DND-41 (cell line): Measurements from ENCODE around the gene LIG1.

Source experiments
- ATAC-seq: fragments of 200-7000 bp; cut with Tn5 transposase; 3 replicates; pipeline ENCODE4 v1.9.1; 2021; ENCODE audit warnings: low read depth; ENCODE audit not compliant: insufficient read depth
- DNase-seq: peaks from one replicate; pipeline ENCODE4 v3.0.0-alpha.2; 2020
- H2AFZ ChIP-seq: 2 replicates; pipeline ENCODE4 v1.6.0; 2012; ENCODE audit warnings: low read depth, low read length
- H3K27ac ChIP-seq: 2 replicates; pipeline ENCODE4 v1.5.1; 2012; ENCODE audit warnings: low read length, inconsistent platforms
- H3K27me3 ChIP-seq: fragments of 200-600 bp; sonication (generic); 2 replicates; pipeline ENCODE4 v1.6.0; 2012; ENCODE audit warnings: low read length, mild to moderate bottlenecking, inconsistent platforms; ENCODE audit not compliant: insufficient read depth, poor library complexity
- H3K36me3 ChIP-seq: 2 replicates; pipeline ENCODE4 v1.5.1; 2012; ENCODE audit warnings: low read length, inconsistent platforms; ENCODE audit not compliant: insufficient read depth
- H3K4me1 ChIP-seq: 2 replicates; pipeline ENCODE4 v1.5.1; 2012; ENCODE audit warnings: mild to moderate bottlenecking, low read length; ENCODE audit not compliant: insufficient read depth
- H3K4me2 ChIP-seq: 2 replicates; pipeline ENCODE4 v1.6.0; 2012; ENCODE audit warnings: mild to moderate bottlenecking, moderate library complexity, low read length, inconsistent platforms; ENCODE audit not compliant: insufficient read depth
- H3K4me3 ChIP-seq, 2 experiments: fragments of 200-600 bp in 1 of 2; shearing (Covaris generic) in 1 of 2; 2 replicates each; pipeline ENCODE4 v1.5.1; 2012 to 2016; ENCODE audit warnings: inconsistent platforms in 2 of 2, low read length in 2 of 2, mild to moderate bottlenecking in 2 of 2, low read depth in 1 of 2, moderate library complexity in 1 of 2
- H3K79me2 ChIP-seq: 2 replicates; pipeline ENCODE4 v1.6.0; 2012; ENCODE audit warnings: low read length, inconsistent platforms; ENCODE audit not compliant: insufficient read depth
- H3K9ac ChIP-seq: 2 replicates; pipeline ENCODE4 v1.6.0; 2012; ENCODE audit warnings: low read depth, mild to moderate bottlenecking, inconsistent platforms, low read length, moderate library complexity
- H3K9me3 ChIP-seq: 2 replicates; pipeline ENCODE4 v1.5.1; 2012; ENCODE audit warnings: low read length, moderate library complexity, mild to moderate bottlenecking, inconsistent platforms; ENCODE audit not compliant: insufficient read depth, severe bottlenecking
- H4K20me1 ChIP-seq: 2 replicates; pipeline ENCODE4 v1.6.0; 2012; ENCODE audit warnings: low read length; ENCODE audit not compliant: insufficient read depth
- EZH2 ChIP-seq: IDR thresholded peaks from 3 replicates; pipeline ENCODE4 v1.6.1; 2012; ENCODE audit warnings: borderline replicate concordance, low read depth, mild to moderate bottlenecking, moderate library complexity, low read length, inconsistent platforms; ENCODE audit not compliant: severe bottlenecking
- TF ChIP-seq, protein P1 (sequence below): IDR thresholded peaks from 2 replicates; pipeline ENCODE4 v1.5.1; 2012; ENCODE audit warnings: borderline replicate concordance, low read length, moderate library complexity, mild to moderate bottlenecking; ENCODE audit not compliant: poor library complexity, severe bottlenecking; ENCODE audit errors: extremely low read depth

Gene LIG1

GRCh38 chr19:48152551-48152950 is 17.6 kb downstream of the LIG1 start:
- Histone ChIP-seq H4K20me1 (peaks cover 18% of the 10 kb centered on the region), H3K36me3 (peaks cover 93% of the 10 kb centered on the region), H3K4me1 (no peaks in the 10 kb centered on the region), H3K27ac (no peak overlapping the region), H3K4me2 (no peak overlapping the region), H3K9ac (no peak overlapping the region), H3K79me2 (peaks cover 5% of the 10 kb centered on the region; the same call in 1 of the 2 replicates), H2AFZ (no peak overlapping the region), H3K4me3 (no peak overlapping the region), H3K9me3 (no peaks in the 10 kb centered on the region), H3K27me3 (no peaks in the 10 kb centered on the region)
- TF ChIP-seq, protein P1, sequence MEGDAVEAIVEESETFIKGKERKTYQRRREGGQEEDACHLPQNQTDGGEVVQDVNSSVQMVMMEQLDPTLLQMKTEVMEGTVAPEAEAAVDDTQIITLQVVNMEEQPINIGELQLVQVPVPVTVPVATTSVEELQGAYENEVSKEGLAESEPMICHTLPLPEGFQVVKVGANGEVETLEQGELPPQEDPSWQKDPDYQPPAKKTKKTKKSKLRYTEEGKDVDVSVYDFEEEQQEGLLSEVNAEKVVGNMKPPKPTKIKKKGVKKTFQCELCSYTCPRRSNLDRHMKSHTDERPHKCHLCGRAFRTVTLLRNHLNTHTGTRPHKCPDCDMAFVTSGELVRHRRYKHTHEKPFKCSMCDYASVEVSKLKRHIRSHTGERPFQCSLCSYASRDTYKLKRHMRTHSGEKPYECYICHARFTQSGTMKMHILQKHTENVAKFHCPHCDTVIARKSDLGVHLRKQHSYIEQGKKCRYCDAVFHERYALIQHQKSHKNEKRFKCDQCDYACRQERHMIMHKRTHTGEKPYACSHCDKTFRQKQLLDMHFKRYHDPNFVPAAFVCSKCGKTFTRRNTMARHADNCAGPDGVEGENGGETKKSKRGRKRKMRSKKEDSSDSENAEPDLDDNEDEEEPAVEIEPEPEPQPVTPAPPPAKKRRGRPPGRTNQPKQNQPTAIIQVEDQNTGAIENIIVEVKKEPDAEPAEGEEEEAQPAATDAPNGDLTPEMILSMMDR, result peak; percentile 82
- TF ChIP-seq EZH2, result no peak
- peak; percentile 70; the same call in 2 of the 3 replicates for ATAC-seq
- DNase-seq, result peak; percentile 64

DNA sequence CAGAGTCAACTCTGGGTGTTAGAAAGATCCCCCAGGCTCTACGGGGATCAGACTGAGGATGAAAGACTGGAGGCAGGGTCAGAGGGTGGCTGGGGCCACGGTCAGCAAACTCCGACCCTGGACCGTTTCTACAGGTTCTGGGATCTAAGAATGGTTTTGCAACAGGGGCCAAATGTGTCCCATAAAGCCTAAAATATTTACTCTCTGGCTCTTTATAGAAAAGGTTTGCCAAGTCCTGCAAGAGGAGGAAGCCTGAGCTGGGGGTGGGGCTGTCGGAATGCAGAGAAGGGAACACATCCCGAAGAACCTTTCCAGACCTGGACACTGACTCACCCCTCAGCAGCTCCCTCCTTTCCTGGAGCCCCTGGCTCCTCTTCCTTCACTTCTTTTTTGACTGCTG is 20.7 kb downstream of the LIG1 start:
- no peaks in the 10 kb centered on the region for H3K4me1 ChIP-seq
- TF ChIP-seq, protein P1, result no peak
- no peak for TF ChIP-seq EZH2
- no peaks in the 10 kb centered on the region for H3K79me2 ChIP-seq
- no peak overlapping the region for H3K4me2 ChIP-seq
- H3K27me3 ChIP-seq, result no peaks in the 10 kb centered on the region
- no peak for DNase-seq
- H3K36me3 ChIP-seq, result peaks cover 95% of the 10 kb centered on the region
- H3K27ac ChIP-seq, result no peak overlapping the region
- H4K20me1 ChIP-seq, result peaks cover 8% of the 10 kb centered on the region
- no peak for ATAC-seq
- no peak overlapping the region for H3K9ac ChIP-seq
- no peak overlapping the region for H2AFZ ChIP-seq
- no peaks in the 10 kb centered on the region for H3K9me3 ChIP-seq
- H3K4me3 ChIP-seq, result no peak overlapping the region

GRCh38 chr19:48148576-48148975 is 21.6 kb downstream of the LIG1 start:
- no peak for DNase-seq
- Histone ChIP-seq H3K4me1 (no peaks in the 10 kb centered on the region), H3K4me2 (no peak overlapping the region), H3K27me3 (no peaks in the 10 kb centered on the region), H3K79me2 (no peaks in the 10 kb centered on the region), H4K20me1 (peaks cover 5% of the 10 kb centered on the region), H3K27ac (no peak overlapping the region), H3K36me3 (peaks cover 95% of the 10 kb centered on the region), H3K9ac (no peak overlapping the region), H2AFZ (no peak overlapping the region), H3K4me3 (no peak overlapping the region), H3K9me3 (no peaks in the 10 kb centered on the region)
- ATAC-seq, result no peak
- TF ChIP-seq, protein P1, result no peak
- no peak for TF ChIP-seq EZH2

DNA sequence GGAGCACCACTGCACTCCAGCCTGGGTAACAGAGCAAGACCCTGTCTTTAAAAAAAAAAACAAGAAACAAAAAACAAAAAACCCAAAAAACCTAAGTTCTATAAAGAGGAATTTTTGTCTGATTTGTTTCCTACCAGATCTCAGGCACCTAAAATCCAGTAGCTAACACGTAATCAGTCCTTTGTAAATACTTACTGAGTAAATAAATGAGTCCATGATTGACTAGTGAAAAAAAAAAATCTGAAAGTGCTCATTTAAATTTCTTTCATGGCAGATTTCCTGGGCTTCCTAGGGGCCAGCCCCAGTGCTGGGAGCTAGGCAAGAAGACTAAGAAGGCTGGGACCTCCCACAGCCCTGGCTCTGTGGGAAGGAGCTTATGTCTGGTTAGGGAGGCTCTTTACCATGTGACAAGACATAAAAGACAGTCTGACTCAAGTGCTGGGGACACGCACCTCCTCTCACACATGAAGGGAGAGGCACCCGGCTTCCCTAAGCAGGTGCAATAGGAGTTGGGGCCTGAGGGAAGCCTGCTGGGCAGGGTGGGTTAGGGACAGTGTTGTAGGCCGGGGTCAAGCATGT is 22.5 kb downstream of the LIG1 start:
- no peak overlapping the region for H3K4me3 ChIP-seq

More for the DNA sequence above, 22.5 kb downstream of the LIG1 start:
- no peak for TF ChIP-seq EZH2
- TF ChIP-seq, protein P1, result no peak
- no peaks in the 10 kb centered on the region for H3K9me3 ChIP-seq
- no peak overlapping the region for H3K4me2 ChIP-seq
- H3K27me3 ChIP-seq, result no peaks in the 10 kb centered on the region
- no peak overlapping the region for H3K27ac ChIP-seq
- no peak overlapping the region for H3K9ac ChIP-seq
- no peak for DNase-seq
- peaks cover 99% of the 10 kb centered on the region for H3K36me3 ChIP-seq
- H3K4me1 ChIP-seq, result no peaks in the 10 kb centered on the region
- ATAC-seq, result no peak
- H3K79me2 ChIP-seq, result no peaks in the 10 kb centered on the region
- H4K20me1 ChIP-seq, result peaks cover 5% of the 10 kb centered on the region
- H2AFZ ChIP-seq, result no peak overlapping the region
